Hepatocyte (in vitro differentiated cells): ENCODE data around the gene PREX1.

Experiments used
- EZH2 ChIP-seq: fragments of 200-600 bp; sonication (generic); IDR thresholded peaks from 2 replicates; pipeline ENCODE4 v1.6.1; 2016; ENCODE audit warnings: antibody characterized with exemption, mild to moderate bottlenecking, borderline replicate concordance
- TF ChIP-seq, protein P1 (sequence below): fragments of 200-600 bp; sonication (generic); IDR thresholded peaks from 2 replicates; pipeline ENCODE4 v1.5.1; 2016; ENCODE audit warnings: antibody characterized with exemption, mild to moderate bottlenecking; ENCODE audit not compliant: poor library complexity

DNA sequence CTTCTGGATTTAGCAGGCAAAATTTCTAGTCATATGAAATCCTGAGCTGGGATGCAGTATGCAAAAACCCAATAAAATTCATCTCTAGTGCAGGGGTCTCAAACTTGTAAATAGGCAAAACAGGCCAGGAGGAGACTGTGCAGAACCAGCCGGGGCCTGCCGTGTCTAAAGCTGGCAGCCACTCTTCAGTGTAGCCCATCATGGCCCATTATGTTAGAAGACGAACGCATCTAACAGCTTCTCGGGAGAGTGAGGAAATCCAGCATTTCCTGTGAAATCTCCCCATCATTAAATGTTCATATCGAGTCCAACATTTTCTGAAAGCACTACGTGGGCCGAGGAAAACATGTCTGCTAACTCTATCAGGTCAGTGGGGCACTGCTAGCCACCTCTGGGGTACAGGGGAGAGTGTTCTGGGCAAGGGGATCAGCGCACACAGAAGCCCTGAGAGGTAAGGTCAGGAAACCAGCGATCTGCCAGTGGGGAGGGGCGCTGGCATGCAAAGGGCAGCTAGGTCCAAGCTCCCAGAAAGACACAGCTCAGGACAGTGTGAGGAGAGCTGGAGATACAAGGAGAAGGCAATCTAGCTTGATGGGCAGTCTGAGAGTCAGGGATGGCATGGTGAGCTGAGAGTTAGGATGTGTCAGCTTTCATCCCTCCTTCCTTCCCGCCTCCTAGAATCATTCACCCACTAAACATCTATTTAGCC lies 144.2 kb downstream of the PREX1 start:
- TF ChIP-seq EZH2 = no peak
- TF ChIP-seq, protein P1, sequence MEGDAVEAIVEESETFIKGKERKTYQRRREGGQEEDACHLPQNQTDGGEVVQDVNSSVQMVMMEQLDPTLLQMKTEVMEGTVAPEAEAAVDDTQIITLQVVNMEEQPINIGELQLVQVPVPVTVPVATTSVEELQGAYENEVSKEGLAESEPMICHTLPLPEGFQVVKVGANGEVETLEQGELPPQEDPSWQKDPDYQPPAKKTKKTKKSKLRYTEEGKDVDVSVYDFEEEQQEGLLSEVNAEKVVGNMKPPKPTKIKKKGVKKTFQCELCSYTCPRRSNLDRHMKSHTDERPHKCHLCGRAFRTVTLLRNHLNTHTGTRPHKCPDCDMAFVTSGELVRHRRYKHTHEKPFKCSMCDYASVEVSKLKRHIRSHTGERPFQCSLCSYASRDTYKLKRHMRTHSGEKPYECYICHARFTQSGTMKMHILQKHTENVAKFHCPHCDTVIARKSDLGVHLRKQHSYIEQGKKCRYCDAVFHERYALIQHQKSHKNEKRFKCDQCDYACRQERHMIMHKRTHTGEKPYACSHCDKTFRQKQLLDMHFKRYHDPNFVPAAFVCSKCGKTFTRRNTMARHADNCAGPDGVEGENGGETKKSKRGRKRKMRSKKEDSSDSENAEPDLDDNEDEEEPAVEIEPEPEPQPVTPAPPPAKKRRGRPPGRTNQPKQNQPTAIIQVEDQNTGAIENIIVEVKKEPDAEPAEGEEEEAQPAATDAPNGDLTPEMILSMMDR = no peak
